ENCODE measurements around the gene PIP5K1A. TPM values are rescaled to one million over a fixed set of nuclear protein-coding genes. Genes with fewer than 3 reads are reported as not detected.
"Not testable (repeated sequence)": the region's sequence is repeated elsewhere in the genome, so short reads cannot be mapped to it uniquely, and the experiment has no call there.

PIP5K1A gene
- total RNA-seq, 4 donors from 2014 or later, result 27.7 to 67.6 (median 44.1) TPM

DNA sequence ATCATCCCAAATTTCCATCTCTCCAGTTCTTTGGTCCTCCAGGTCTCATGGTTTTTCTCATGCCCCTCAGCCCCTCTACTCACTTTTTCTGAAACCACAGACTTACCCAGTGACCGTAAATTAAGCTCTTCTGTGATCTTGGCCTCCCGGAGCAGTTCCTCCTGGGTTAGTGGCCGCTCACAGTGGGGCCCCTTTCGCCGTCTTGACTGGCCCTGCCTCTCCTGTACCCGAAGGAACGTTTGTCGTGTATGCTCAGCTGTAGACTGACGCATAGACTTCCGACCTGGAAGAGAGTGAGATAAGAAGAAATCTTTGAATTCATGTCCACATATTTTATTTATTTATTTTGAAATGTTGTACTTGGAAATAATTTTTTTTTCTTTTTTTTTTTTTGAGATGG lies 14.1 kb upstream of the PIP5K1A start:
- no peak overlapping the region for H3K4me3 ChIP-seq (ENCODE audit: low read depth, poor library complexity, severe bottlenecking)
- no peak for DNase-seq (ENCODE audit: low spot score in 2 of 2)
- 93% methylated on average over 10 of the region's 10 CpGs for WGBS, 2 donors
- intact Hi-C loops (cut with DNase I; ENCODE audit: low total_unique reads), result no loop called here
- no peak for TF ChIP-seq POLR2A (IDR thresholded peaks at IDR 0.05)
- TF ChIP-seq, protein P1, sequence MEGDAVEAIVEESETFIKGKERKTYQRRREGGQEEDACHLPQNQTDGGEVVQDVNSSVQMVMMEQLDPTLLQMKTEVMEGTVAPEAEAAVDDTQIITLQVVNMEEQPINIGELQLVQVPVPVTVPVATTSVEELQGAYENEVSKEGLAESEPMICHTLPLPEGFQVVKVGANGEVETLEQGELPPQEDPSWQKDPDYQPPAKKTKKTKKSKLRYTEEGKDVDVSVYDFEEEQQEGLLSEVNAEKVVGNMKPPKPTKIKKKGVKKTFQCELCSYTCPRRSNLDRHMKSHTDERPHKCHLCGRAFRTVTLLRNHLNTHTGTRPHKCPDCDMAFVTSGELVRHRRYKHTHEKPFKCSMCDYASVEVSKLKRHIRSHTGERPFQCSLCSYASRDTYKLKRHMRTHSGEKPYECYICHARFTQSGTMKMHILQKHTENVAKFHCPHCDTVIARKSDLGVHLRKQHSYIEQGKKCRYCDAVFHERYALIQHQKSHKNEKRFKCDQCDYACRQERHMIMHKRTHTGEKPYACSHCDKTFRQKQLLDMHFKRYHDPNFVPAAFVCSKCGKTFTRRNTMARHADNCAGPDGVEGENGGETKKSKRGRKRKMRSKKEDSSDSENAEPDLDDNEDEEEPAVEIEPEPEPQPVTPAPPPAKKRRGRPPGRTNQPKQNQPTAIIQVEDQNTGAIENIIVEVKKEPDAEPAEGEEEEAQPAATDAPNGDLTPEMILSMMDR (IDR thresholded peaks at IDR 0.05), result no peak

DNA sequence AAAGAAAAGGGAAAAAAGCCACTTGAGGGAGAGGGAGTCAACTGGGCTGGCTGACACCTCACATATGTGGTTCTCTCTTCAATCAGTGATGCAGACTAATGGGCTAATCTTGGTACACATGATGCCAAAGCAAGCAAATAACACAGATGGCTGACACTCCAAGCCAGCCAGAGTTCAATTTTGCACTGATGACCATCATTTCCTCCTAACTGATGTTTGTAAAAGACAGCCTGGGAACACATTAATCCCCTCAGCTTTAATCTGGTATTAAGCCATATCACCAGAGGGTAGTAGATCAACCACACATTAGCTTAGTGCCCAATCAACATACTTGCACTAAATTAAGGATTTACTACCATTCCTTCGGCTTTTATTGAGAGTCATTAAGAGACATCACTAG lies 11.1 kb upstream of the PIP5K1A start:
- no peak for DNase-seq (ENCODE audit: low spot score in 2 of 2)
- WGBS, 2 donors, result 73 to 76% methylated on average over 1 of the region's 1 CpG
- TF ChIP-seq POLR2A (IDR thresholded peaks at IDR 0.05), result no peak
- TF ChIP-seq, protein P1 (IDR thresholded peaks at IDR 0.05), result no peak
- intact Hi-C loops (cut with DNase I; ENCODE audit: low total_unique reads), result no loop called here
- no peak overlapping the region for H3K4me3 ChIP-seq (ENCODE audit: low read depth, poor library complexity, severe bottlenecking)

GRCh38 chr1:151188667-151189066 lies 9.7 kb upstream of the PIP5K1A start:
- H3K4me3 ChIP-seq (ENCODE audit: low read depth, poor library complexity, severe bottlenecking); DNase-seq (ENCODE audit: low spot score in 2 of 2); intact Hi-C loops (cut with DNase I; ENCODE audit: low total_unique reads): not testable (repeated sequence)
- WGBS, 2 donors, result 75 to 77% methylated on average over 8 of the region's 8 CpGs

GRCh38 chr1:151189637-151190445 lies 8.5 kb upstream of the PIP5K1A start, which contains the start of gene VPS72:
TSS of gene VPS72 (minus strand) at chr1:151190197. CDS start at chr1:151190121, 76 bp downstream.
- TF ChIP-seq, protein P1 (IDR thresholded peaks at IDR 0.05), result peak in 1 of 3 donors; percentile 23
- no peak for TF ChIP-seq POLR2A (IDR thresholded peaks at IDR 0.05)
- WGBS, 2 donors, result 0% methylated on average over 42 of the region's 42 CpGs
- intact Hi-C loops (cut with DNase I; ENCODE audit: low total_unique reads), result no loop called here
- peak within 1 kb of the TSS; percentile 89 for H3K4me3 ChIP-seq (ENCODE audit: low read depth, poor library complexity, severe bottlenecking)
- DNase-seq (ENCODE audit: low spot score in 2 of 2), result peak; percentile 81 to 96

DNA sequence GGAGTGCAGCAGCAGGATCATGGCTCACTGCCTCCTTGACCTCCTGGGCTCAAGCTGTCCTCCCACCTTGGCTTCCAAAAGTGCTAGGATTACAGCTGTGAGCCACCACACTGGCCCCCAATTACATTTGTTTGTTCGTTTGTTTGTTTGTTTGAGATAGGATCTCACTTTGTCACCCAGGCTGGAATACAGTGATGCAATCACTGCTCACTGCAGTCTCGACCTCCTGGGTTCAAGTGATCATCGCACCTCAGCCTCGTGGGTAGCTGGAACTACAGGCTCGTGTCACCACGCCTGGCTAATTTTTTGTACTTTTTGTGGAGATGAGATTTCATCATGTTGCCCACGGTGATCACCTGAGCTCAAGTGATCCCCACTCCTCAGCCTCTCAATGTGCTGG lies 6.3 kb upstream of the PIP5K1A start:
- no peak for DNase-seq (ENCODE audit: low spot score in 2 of 2)
- 80 to 88% methylated on average over 7 of the region's 7 CpGs for WGBS, 2 donors
- intact Hi-C loops (cut with DNase I; ENCODE audit: low total_unique reads), result no loop called here

DNA sequence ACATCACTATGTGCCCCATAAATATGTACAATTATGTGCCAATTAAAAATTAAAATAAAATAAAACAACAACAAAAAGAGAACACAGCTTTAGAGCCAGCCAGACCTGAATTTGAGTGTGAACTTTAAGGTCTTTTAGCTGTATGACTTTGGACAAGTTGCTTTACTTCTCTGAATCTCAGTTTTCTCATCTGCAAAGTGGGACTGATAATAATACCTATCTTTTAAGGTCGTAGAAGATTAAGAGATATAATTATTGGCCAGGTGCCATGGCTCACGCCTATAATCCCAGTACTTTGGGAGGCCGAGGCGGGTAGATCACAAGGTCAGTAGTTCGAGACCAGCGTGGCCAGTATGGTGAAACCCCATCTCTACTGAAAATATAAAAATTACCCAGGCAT lies 5.0 kb upstream of the PIP5K1A start:
- TF ChIP-seq, protein P1 (IDR thresholded peaks at IDR 0.05), result no peak
- TF ChIP-seq POLR2A (IDR thresholded peaks at IDR 0.05), result no peak
- DNase-seq (ENCODE audit: low spot score in 2 of 2), result no peak
- WGBS, 2 donors, result 59 to 62% methylated on average over 6 of the region's 6 CpGs
- no peak overlapping the region for H3K4me3 ChIP-seq (ENCODE audit: low read depth, poor library complexity, severe bottlenecking)
- intact Hi-C loops (cut with DNase I; ENCODE audit: low total_unique reads), result no loop called here

More for the DNA sequence above, 6.3 kb upstream of the PIP5K1A start:
- TF ChIP-seq POLR2A (IDR thresholded peaks at IDR 0.05), result no peak
- TF ChIP-seq, protein P1 (IDR thresholded peaks at IDR 0.05), result no peak
- no peak overlapping the region for H3K4me3 ChIP-seq (ENCODE audit: low read depth, poor library complexity, severe bottlenecking)
